Endothelial cell of umbilical vein (primary cell): Measurements from ENCODE around the gene PRC1.

ENCODE experiments used
- CTCF ChIP-seq, 2 donors: IDR thresholded peaks; 1 replicate in 1 of 2; 2 replicates in 1 of 2; pipeline ENCODE4 v1.5.1; 2011; ENCODE audit warnings: low read length in 2 of 2, mild to moderate bottlenecking in 2 of 2, moderate library complexity in 2 of 2, control low read depth in 1 of 2, inconsistent platforms in 1 of 2, low read depth in 1 of 2; ENCODE audit not compliant: insufficient read depth in 1 of 2; ENCODE audit errors: extremely low read depth in 1 of 2
- TF ChIP-seq, protein P1 (sequence below): IDR thresholded peaks from 2 replicates; pipeline ENCODE4 v1.6.1; 2011; ENCODE audit not compliant: insufficient read depth, insufficient read length

- TF ChIP-seq CTCF (IDR thresholded peaks at IDR 0.05; ENCODE audit: extremely low read depth in 1 of 2, insufficient read depth in 1 of 2, low read depth in 1 of 2, low read length in 2 of 2): no peak
- TF ChIP-seq, protein P1, sequence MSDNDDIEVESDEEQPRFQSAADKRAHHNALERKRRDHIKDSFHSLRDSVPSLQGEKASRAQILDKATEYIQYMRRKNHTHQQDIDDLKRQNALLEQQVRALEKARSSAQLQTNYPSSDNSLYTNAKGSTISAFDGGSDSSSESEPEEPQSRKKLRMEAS: no peak
Measured at GRCh38 chr15:90929246-90930019, 64.9 kb downstream of the PRC1 start.
